Endodermal cell (in vitro differentiated cells): ENCODE measurements around the gene DDAH1. TPM values are rescaled to one million over a fixed set of nuclear protein-coding genes. Genes with fewer than 3 reads are reported as not detected.

ENCODE experiments used
- DNase-seq: peaks from one replicate; pipeline ENCODE4 v3.0.0-alpha.2; 2017
- H3K27ac ChIP-seq: 2 replicates; pipeline ENCODE4 v1.5.1; 2013; ENCODE audit warnings: mild to moderate bottlenecking, low read depth, low read length, moderate library complexity
- H3K27me3 ChIP-seq: 2 replicates; pipeline ENCODE4 v1.6.1; 2013; ENCODE audit warnings: mild to moderate bottlenecking, low read length, moderate library complexity; ENCODE audit not compliant: insufficient read depth, control insufficient read depth, poor library complexity, severe bottlenecking
- H3K36me3 ChIP-seq: 2 replicates; pipeline ENCODE4 v1.7.0; 2013; ENCODE audit warnings: mild to moderate bottlenecking, low read length, moderate library complexity; ENCODE audit not compliant: control insufficient read depth, insufficient read depth
- H3K4me1 ChIP-seq: one replicate; pipeline ENCODE4 v1.7.0; 2013; ENCODE audit warnings: low read length; ENCODE audit not compliant: control insufficient read depth, insufficient read depth
- H3K4me3 ChIP-seq: 2 replicates; pipeline ENCODE4 v1.5.1; 2013; ENCODE audit warnings: mild to moderate bottlenecking, low read length, moderate library complexity
- H3K9ac ChIP-seq: 2 replicates; pipeline ENCODE4 v1.6.1; 2013; ENCODE audit warnings: mild to moderate bottlenecking, low read length, moderate library complexity; ENCODE audit not compliant: poor library complexity, severe bottlenecking; ENCODE audit errors: extremely low read depth
- H3K9me3 ChIP-seq: 2 replicates; pipeline ENCODE4 v1.6.1; 2013; ENCODE audit warnings: mild to moderate bottlenecking, low read length, moderate library complexity; ENCODE audit not compliant: control insufficient read depth
- H3K27ac Mint-ChIP-seq: 2 replicates; pipeline ENCODE4 v1.8.0; 2020; ENCODE audit warnings: mixed read lengths
- H3K27me3 Mint-ChIP-seq: 2 replicates; pipeline ENCODE4 v1.8.0; 2021; ENCODE audit warnings: mild to moderate bottlenecking, mixed read lengths; ENCODE audit not compliant: insufficient read depth
- H3K36me3 Mint-ChIP-seq: 2 replicates; pipeline ENCODE4 v1.8.0; 2020; ENCODE audit warnings: low read depth, mixed read lengths
- H3K4me1 Mint-ChIP-seq: 2 replicates; pipeline ENCODE4 v1.8.0; 2020; ENCODE audit warnings: mixed read lengths
- H3K4me3 Mint-ChIP-seq: 2 replicates; pipeline ENCODE4 v1.8.0; 2020; ENCODE audit warnings: mild to moderate bottlenecking, moderate library complexity, mixed read lengths
- H3K9me3 Mint-ChIP-seq: 2 replicates; pipeline ENCODE4 v1.8.0; 2020; ENCODE audit warnings: mild to moderate bottlenecking, mixed read lengths
- WGBS, 2 experiments: methylation state at CpG; one replicate each; pipeline versions ENCODE4 v1.1.5 to v1.1.7; 2013; ENCODE audit warnings: missing lambda C conversion rate in 2 of 2, mixed read lengths in 1 of 2; ENCODE audit not compliant: insufficient coverage in 1 of 2, insufficient read length in 1 of 2; 5-methylcytosine and 5-hydroxymethylcytosine counted together
- total RNA-seq, 2 donors: library from RNA; stranded (reverse); fragmentation: NEBNext Ultra II Directional in 1 of 2; extraction: Animal tissue kit (Norgen Biotek cat#: 25700) in 1 of 2; gene quantifications; 2 replicates in 1 of 2; 3 replicates in 1 of 2; pipeline ENCODE4 v1.2.1, GENCODE V29; 2021
- TF ChIP-seq, protein P1 (sequence below): fragments of 200-600 bp; sonication (generic); conservative IDR thresholded peaks from 2 replicates; pipeline ENCODE4 v1.5.0; 2021; ENCODE audit warnings: antibody characterized with exemption, mild to moderate bottlenecking

Gene DDAH1
- total RNA-seq, 2 donors from 2014 or later: 16.3 to 22.8 TPM

GRCh38 chr1:85398391-85399064 lies 66.4 kb downstream of the DDAH1 start:
- Mint-ChIP-seq H3K4me1 (peaks cover 15% of the 10 kb centered on the region), H3K4me3 (no peak overlapping the region), H3K9me3 (peaks cover 10% of the 10 kb centered on the region), H3K27me3 (no peaks in the 10 kb centered on the region), H3K27ac (no peak overlapping the region), H3K36me3 (no peaks in the 10 kb centered on the region)
- Histone ChIP-seq H3K9ac (no peak overlapping the region), H3K9me3 (no peaks in the 10 kb centered on the region), H3K27ac (no peak overlapping the region), H3K27me3 (no peaks in the 10 kb centered on the region), H3K4me3 (no peak overlapping the region), H3K36me3 (no peaks in the 10 kb centered on the region), H3K4me1 (no peaks in the 10 kb centered on the region)
- DNase-seq: no peak
- 93 to 97% methylated on average over 3 to 6 of the region's 6 CpGs for WGBS, 2 experiments
- TF ChIP-seq, protein P1, sequence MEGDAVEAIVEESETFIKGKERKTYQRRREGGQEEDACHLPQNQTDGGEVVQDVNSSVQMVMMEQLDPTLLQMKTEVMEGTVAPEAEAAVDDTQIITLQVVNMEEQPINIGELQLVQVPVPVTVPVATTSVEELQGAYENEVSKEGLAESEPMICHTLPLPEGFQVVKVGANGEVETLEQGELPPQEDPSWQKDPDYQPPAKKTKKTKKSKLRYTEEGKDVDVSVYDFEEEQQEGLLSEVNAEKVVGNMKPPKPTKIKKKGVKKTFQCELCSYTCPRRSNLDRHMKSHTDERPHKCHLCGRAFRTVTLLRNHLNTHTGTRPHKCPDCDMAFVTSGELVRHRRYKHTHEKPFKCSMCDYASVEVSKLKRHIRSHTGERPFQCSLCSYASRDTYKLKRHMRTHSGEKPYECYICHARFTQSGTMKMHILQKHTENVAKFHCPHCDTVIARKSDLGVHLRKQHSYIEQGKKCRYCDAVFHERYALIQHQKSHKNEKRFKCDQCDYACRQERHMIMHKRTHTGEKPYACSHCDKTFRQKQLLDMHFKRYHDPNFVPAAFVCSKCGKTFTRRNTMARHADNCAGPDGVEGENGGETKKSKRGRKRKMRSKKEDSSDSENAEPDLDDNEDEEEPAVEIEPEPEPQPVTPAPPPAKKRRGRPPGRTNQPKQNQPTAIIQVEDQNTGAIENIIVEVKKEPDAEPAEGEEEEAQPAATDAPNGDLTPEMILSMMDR: peak; percentile 68

DNA sequence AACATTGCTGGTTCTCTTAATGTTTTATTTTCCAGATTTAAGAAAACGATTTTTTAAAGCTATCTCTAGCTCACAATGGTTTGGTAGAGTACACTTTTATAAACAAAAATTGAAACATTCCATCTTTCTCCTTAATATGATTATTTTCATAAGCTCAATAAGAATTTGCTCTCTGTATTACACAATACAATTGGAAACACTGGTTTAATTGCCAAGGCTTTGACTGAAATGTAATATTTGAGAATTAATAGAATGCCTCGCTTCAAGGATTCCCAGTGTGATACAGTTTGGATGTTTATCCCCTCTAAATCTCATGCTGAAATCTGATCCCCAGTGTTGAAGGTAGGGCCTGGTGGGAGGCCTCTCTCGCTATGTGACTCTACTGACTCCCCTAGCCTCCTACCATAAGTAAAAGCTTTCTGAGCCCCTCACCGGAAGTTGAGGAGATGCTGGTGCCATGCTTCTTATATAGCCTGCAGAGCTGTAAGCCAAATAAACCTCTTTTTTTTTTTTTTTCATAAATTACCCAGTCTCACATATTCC lies 67.4 kb downstream of the DDAH1 start:
- Histone ChIP-seq H3K27me3 (no peaks in the 10 kb centered on the region), H3K9me3 (no peaks in the 10 kb centered on the region), H3K9ac (no peak overlapping the region), H3K36me3 (no peaks in the 10 kb centered on the region), H3K4me1 (no peaks in the 10 kb centered on the region), H3K27ac (no peak overlapping the region), H3K4me3 (no peak overlapping the region)
- 43 to 82% methylated on average over 1 to 4 of the region's 4 CpGs for WGBS, 2 experiments
- peak overlapping the region; percentile 46 for H3K27ac Mint-ChIP-seq
- no peaks in the 10 kb centered on the region for H3K27me3 Mint-ChIP-seq
- no peak overlapping the region for H3K4me3 Mint-ChIP-seq
- DNase-seq: peak; percentile 51
- TF ChIP-seq, protein P1: no peak
- peaks cover 22% of the 10 kb centered on the region for H3K4me1 Mint-ChIP-seq
- H3K36me3 Mint-ChIP-seq: no peaks in the 10 kb centered on the region
- H3K9me3 Mint-ChIP-seq: peaks cover 10% of the 10 kb centered on the region

- TF ChIP-seq, protein P1: no peak
- H3K4me1 Mint-ChIP-seq: peaks cover 22% of the 10 kb centered on the region
- no peaks in the 10 kb centered on the region for H3K9me3 ChIP-seq
- H3K27me3 ChIP-seq: no peaks in the 10 kb centered on the region
- no peak for DNase-seq
- no peak overlapping the region for H3K27ac Mint-ChIP-seq
- no peaks in the 10 kb centered on the region for H3K4me1 ChIP-seq
- H3K9ac ChIP-seq: no peak overlapping the region
- H3K9me3 Mint-ChIP-seq: peaks cover 10% of the 10 kb centered on the region
- no peak overlapping the region for H3K4me3 Mint-ChIP-seq
- no peaks in the 10 kb centered on the region for H3K36me3 Mint-ChIP-seq
- H3K27ac ChIP-seq: no peak overlapping the region
- H3K27me3 Mint-ChIP-seq: no peaks in the 10 kb centered on the region
- WGBS, 2 experiments: 93% methylated on average over 2 of the region's 2 CpGs; no CpG with 5 or more reads in 1 of the 2 experiments
- no peaks in the 10 kb centered on the region for H3K36me3 ChIP-seq
- no peak overlapping the region for H3K4me3 ChIP-seq
Observed at GRCh38 chr1:85396194-85396593, 68.8 kb downstream of the DDAH1 start.
